HepG2 (cell line): ENCODE results near the gene TNP2. TPM values are rescaled to one million over a fixed set of nuclear protein-coding genes. Genes with fewer than 3 reads are reported as not detected.

ENCODE experiments used
- BRD4 ChIP-seq: sonication (generic); formaldehyde crosslinking; IDR thresholded peaks from 2 replicates; pipeline ENCODE4 v1.4.0; 2020; ENCODE audit warnings: missing genetic modification reagents
- CC2D1A ChIP-seq: sonication (generic); formaldehyde crosslinking; IDR thresholded peaks from 2 replicates; pipeline ENCODE4 v1.8.1; 2023; ENCODE audit warnings: mild to moderate bottlenecking, missing genetic modification reagents
- ETV6 ChIP-seq: sonication (generic); formaldehyde crosslinking; conservative IDR thresholded peaks from 2 replicates; pipeline ENCODE4 v1.4.0; 2020; ENCODE audit warnings: missing genetic modification reagents
- FOXA1 ChIP-seq, 2 experiments: fragments of 450-650 bp in 1 of 2; sonication (generic) in 1 of 2; formaldehyde crosslinking in 1 of 2; IDR thresholded peaks; 2 replicates each; pipeline versions ENCODE4 v1.4.0 to v1.6.1; 2016 to 2020; ENCODE audit warnings: missing genetic modification reagents in 1 of 2
- HCFC1 ChIP-seq: fragments of 150-350 bp; IDR thresholded peaks from 2 replicates; pipeline ENCODE4 v1.6.1; 2014; ENCODE audit warnings: low read depth, low read length
- KMT2A ChIP-seq: sonication (generic); formaldehyde crosslinking; IDR thresholded peaks from 2 replicates; pipeline ENCODE4 v1.4.0; 2020; ENCODE audit warnings: missing genetic modification reagents
- MAFG ChIP-seq: sonication (generic); formaldehyde crosslinking; IDR thresholded peaks from 2 replicates; pipeline ENCODE4 v1.5.1; 2020; ENCODE audit warnings: mild to moderate bottlenecking, missing genetic modification reagents
- MED1 ChIP-seq: sonication (generic); formaldehyde crosslinking; IDR thresholded peaks from 2 replicates; pipeline ENCODE4 v1.4.0; 2020; ENCODE audit warnings: missing genetic modification reagents
- SP4 ChIP-seq: sonication (generic); formaldehyde crosslinking; IDR thresholded peaks from 2 replicates; pipeline ENCODE4 v1.8.1; 2023; ENCODE audit warnings: mild to moderate bottlenecking, missing genetic modification reagents
- XRCC5 ChIP-seq: fragments of 200-400 bp; formaldehyde crosslinking; optimal IDR thresholded peaks from 2 replicates; pipeline ENCODE3; 2017; ENCODE audit warnings: mild to moderate bottlenecking, low read length
- ZFP90 ChIP-seq: sonication (generic); formaldehyde crosslinking; IDR thresholded peaks from 2 replicates; pipeline ENCODE4 v1.8.0; 2022; ENCODE audit warnings: missing genetic modification reagents, mild to moderate bottlenecking, inconsistent platforms, borderline replicate concordance
- ZNF30 ChIP-seq: sonication (generic); formaldehyde crosslinking; IDR thresholded peaks from 2 replicates; pipeline ENCODE4 v1.5.0; 2020; ENCODE audit warnings: mild to moderate bottlenecking, missing genetic modification reagents
- ZNF335 ChIP-seq: sonication (generic); formaldehyde crosslinking; IDR thresholded peaks from 2 replicates; pipeline ENCODE4 v1.4.0; 2020; ENCODE audit warnings: missing genetic modification reagents
- ZNF431 ChIP-seq: sonication (generic); formaldehyde crosslinking; IDR thresholded peaks from 2 replicates; pipeline ENCODE4 v1.9.0; 2022; ENCODE audit warnings: missing genetic modification reagents, low read depth, mild to moderate bottlenecking, borderline replicate concordance
- ZNF549 ChIP-seq: sonication (generic); formaldehyde crosslinking; IDR thresholded peaks from 2 replicates; pipeline ENCODE4 v1.5.0; 2020; ENCODE audit warnings: missing genetic modification reagents
- polyA plus RNA-seq, 8 experiments: library from polyadenylated mRNA; depleted of rRNA in 3 of 8; stranded (reverse) in 7 of 8; unstranded in 1 of 8; fragments of >200 nt; fragmentation: Illumina TruSeq in 4 of 8; extraction: Trizol in 4 of 8; gene quantifications; 2 replicates each; pipeline versions ENCODE4 v1.2.1 to v1.2.3, GENCODE V29; 2011 to 2016; ENCODE audit warnings: low read depth in 4 of 8, missing spikeins in 1 of 8, mixed read lengths in 1 of 8; ENCODE audit not compliant: insufficient read depth in 1 of 8
- total RNA-seq, 5 experiments: library from RNA; depleted of rRNA; stranded (reverse); fragments of >200 nt; fragmentation: Illumina TruSeq; extraction: Trizol; gene quantifications; 2 replicates each; pipeline ENCODE4 v1.2.3, GENCODE V29; 2016; ENCODE audit warnings: low read depth in 1 of 5
- TF ChIP-seq, protein P1 (sequence below): sonication (generic); formaldehyde crosslinking; IDR thresholded peaks from 2 replicates; pipeline ENCODE4 v1.8.1; 2023; ENCODE audit warnings: mild to moderate bottlenecking, missing genetic modification reagents
- TF ChIP-seq, protein P2 (sequence below): IDR thresholded peaks from 2 replicates; pipeline ENCODE4 v1.6.1; 2016; ENCODE audit warnings: low read depth
- TF ChIP-seq, protein P3 (sequence below): sonication (generic); formaldehyde crosslinking; IDR thresholded peaks from 2 replicates; pipeline ENCODE4 v1.4.0; 2020; ENCODE audit warnings: missing genetic modification reagents; ENCODE audit errors: not compliant biosample characterization
- TF ChIP-seq, protein P4 (sequence below): sonication (generic); formaldehyde crosslinking; conservative IDR thresholded peaks from 2 replicates; pipeline ENCODE4 v1.5.0; 2020; ENCODE audit warnings: missing genetic modification reagents
- TF ChIP-seq, protein P5 (sequence below): sonication (generic); formaldehyde crosslinking; IDR thresholded peaks from 2 replicates; pipeline ENCODE4 v1.4.0; 2020; ENCODE audit warnings: mild to moderate bottlenecking, missing genetic modification reagents

The TNP2 gene
- total and polyA plus RNA-seq, 2 of the 13 experiments (the other 11 are each of a cell fraction or from before 2014, with no cell fraction given), result not detected

DNA sequence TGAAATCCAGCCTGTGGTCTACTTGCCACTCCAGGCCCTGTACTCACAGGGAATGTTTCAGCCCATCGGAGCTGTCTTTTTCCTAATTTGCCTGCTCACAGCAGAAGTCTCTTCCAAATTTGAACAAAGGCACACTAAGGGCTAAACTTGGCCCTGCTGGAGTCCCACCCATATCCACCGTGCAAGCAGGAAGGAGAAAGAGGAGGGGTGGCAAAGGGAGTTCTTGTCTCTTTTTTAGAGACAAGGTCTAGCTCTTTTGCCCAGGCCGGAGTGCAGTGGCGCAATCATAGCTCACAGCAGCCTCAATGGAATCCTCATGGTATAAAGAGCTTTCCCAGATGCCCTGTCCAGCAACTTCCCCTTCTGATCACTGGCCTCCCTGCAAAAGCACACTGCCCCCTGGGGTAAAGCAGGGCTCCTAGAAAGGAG, 14.7 kb upstream of the TNP2 start (continued):
- TF ChIP-seq, protein P1, sequence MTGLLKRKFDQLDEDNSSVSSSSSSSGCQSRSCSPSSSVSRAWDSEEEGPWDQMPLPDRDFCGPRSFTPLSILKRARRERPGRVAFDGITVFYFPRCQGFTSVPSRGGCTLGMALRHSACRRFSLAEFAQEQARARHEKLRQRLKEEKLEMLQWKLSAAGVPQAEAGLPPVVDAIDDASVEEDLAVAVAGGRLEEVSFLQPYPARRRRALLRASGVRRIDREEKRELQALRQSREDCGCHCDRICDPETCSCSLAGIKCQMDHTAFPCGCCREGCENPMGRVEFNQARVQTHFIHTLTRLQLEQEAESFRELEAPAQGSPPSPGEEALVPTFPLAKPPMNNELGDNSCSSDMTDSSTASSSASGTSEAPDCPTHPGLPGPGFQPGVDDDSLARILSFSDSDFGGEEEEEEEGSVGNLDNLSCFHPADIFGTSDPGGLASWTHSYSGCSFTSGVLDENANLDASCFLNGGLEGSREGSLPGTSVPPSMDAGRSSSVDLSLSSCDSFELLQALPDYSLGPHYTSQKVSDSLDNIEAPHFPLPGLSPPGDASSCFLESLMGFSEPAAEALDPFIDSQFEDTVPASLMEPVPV (CRISPR knock-in tag), result no peak
- TF ChIP-seq, protein P2, sequence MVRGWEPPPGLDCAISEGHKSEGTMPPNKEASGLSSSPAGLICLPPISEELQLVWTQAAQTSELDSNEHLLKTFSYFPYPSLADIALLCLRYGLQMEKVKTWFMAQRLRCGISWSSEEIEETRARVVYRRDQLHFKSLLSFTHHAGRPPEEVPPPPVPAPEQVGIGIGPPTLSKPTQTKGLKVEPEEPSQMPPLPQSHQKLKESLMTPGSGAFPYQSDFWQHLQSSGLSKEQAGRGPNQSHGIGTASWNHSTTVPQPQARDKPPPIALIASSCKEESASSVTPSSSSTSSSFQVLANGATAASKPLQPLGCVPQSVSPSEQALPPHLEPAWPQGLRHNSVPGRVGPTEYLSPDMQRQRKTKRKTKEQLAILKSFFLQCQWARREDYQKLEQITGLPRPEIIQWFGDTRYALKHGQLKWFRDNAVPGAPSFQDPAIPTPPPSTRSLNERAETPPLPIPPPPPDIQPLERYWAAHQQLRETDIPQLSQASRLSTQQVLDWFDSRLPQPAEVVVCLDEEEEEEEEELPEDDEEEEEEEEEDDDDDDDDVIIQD, result no peak; the same call in 1 of the 2 replicates
- TF ChIP-seq, protein P3, sequence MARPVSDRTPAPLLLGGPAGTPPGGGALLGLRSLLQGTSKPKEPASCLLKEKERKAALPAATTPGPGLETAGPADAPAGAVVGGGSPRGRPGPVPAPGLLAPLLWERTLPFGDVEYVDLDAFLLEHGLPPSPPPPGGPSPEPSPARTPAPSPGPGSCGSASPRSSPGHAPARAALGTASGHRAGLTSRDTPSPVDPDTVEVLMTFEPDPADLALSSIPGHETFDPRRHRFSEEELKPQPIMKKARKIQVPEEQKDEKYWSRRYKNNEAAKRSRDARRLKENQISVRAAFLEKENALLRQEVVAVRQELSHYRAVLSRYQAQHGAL (CRISPR knock-in tag), result no peak
- peak; percentile 57; the same call in 1 of the 2 replicates for TF ChIP-seq KMT2A (CRISPR knock-in tag)
- TF ChIP-seq ZNF431 (CRISPR knock-in tag), result no peak
- TF ChIP-seq, protein P4, sequence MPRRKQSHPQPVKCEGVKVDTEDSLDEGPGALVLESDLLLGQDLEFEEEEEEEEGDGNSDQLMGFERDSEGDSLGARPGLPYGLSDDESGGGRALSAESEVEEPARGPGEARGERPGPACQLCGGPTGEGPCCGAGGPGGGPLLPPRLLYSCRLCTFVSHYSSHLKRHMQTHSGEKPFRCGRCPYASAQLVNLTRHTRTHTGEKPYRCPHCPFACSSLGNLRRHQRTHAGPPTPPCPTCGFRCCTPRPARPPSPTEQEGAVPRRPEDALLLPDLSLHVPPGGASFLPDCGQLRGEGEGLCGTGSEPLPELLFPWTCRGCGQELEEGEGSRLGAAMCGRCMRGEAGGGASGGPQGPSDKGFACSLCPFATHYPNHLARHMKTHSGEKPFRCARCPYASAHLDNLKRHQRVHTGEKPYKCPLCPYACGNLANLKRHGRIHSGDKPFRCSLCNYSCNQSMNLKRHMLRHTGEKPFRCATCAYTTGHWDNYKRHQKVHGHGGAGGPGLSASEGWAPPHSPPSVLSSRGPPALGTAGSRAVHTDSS (CRISPR knock-in tag), result no peak
- TF ChIP-seq FOXA1 (IDR thresholded peaks at IDR 0.05), result no peak
- TF ChIP-seq FOXA1 (CRISPR knock-in tag; IDR thresholded peaks at IDR 0.05), result no peak
- TF ChIP-seq, protein P5, sequence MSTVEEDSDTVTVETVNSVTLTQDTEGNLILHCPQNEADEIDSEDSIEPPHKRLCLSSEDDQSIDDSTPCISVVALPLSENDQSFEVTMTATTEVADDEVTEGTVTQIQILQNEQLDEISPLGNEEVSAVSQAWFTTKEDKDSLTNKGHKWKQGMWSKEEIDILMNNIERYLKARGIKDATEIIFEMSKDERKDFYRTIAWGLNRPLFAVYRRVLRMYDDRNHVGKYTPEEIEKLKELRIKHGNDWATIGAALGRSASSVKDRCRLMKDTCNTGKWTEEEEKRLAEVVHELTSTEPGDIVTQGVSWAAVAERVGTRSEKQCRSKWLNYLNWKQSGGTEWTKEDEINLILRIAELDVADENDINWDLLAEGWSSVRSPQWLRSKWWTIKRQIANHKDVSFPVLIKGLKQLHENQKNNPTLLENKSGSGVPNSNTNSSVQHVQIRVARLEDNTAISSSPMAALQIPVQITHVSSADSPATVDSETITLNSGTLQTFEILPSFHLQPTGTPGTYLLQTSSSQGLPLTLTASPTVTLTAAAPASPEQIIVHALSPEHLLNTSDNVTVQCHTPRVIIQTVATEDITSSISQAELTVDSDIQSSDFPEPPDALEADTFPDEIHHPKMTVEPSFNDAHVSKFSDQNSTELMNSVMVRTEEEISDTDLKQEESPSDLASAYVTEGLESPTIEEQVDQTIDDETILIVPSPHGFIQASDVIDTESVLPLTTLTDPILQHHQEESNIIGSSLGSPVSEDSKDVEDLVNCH (CRISPR knock-in tag), result no peak
- no peak for TF ChIP-seq HCFC1
- no peak; the same call in 1 of the 2 replicates for TF ChIP-seq ETV6 (CRISPR knock-in tag)
- no peak for TF ChIP-seq BRD4
- TF ChIP-seq MED1 (CRISPR knock-in tag), result peak; percentile 43; the same call in 1 of the 2 replicates
- peak; percentile 100 for TF ChIP-seq ZFP90
- peak; percentile 59; the same call in 1 of the 2 replicates for TF ChIP-seq SP4 (CRISPR knock-in tag)
- TF ChIP-seq MAFG (CRISPR knock-in tag), result no peak
- no peak for TF ChIP-seq ZNF30 (CRISPR knock-in tag)
- no peak for TF ChIP-seq ZNF549 (CRISPR knock-in tag)
- no peak for TF ChIP-seq CC2D1A (CRISPR knock-in tag)
- no peak for TF ChIP-seq ZNF335 (CRISPR knock-in tag)
- TF ChIP-seq XRCC5, result peak; percentile 84
